Fibroblast of skin of left biceps (primary cell): ENCODE data around the gene NR2E3.
"Not testable (repeated sequence)": the region's sequence is repeated elsewhere in the genome, so short reads cannot be mapped to it uniquely, and the experiment has no call there.

Experiments
- DNase-seq, 2 experiments: peaks; one replicate each; pipeline ENCODE4 v3.0.0-alpha.2; 2013; ENCODE audit warnings: low read depth in 2 of 2

NR2E3 gene

DNA sequence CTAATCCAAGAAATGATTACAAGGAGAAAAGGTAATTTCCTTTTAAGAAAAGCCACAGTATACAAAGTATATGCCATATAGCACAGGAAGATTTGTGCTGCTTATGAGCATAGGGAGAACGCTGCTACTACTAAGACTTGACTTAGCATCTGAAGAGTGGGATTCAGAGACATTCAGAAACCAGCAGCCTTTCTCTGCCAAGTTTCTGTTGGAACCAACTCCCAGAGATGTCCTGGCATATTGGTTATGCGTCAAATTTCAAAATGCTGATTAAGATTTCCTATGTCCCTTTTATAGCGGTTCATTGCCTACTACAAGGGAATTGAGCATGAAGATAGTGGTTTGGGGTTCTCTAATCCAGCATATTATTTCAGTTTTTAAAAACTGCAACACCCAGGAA, 4.9 kb downstream of the NR2E3 start:
- no peak for DNase-seq

DNA sequence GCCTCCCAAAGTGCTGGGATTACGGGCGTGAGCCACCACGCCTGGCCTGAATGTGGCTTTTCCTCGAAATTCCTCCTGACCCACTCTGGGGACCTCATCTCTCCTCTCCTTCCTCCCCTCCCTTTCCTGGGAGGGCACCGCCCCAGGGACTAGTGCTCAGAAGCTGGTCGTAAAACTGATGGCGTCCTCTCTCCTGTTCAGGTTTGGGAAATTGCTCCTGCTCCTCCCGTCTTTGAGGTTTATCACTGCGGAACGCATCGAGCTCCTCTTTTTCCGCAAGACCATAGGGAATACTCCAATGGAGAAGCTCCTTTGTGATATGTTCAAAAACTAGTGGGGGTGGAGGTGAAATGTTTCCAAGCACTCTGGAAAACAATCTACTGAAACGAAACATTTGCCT, 7.0 kb downstream of the NR2E3 start:
- DNase-seq = no peak

DNA sequence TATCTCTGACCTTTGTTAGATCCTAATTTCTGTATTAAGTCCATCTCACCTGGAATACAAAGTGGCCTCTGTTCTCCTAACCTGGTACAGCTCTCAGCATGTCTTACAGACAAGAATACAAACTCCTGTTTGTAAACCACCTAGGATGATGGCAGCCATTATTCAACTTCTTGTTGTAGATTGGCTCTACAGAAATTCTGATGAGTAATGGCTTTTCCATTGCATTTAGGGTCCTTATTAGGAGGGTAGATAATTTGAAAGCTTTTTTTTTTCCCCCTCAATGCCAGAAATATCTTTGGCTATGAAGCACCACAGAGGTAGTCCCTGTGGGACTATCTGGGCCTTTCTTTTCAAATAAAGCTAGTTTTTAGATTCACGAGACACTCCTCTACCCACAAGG, 9.8 kb downstream of the NR2E3 start:
- DNase-seq = no peak

- DNase-seq = no peak
Observed at GRCh38 chr15:71821547-71822129, 11.3 kb downstream of the NR2E3 start.

GRCh38 chr15:71822890-71823630, 12.7 kb downstream of the NR2E3 start:
- DNase-seq = no peak

GRCh38 chr15:71823801-71824200, 13.4 kb downstream of the NR2E3 start:
- DNase-seq = no peak

DNA sequence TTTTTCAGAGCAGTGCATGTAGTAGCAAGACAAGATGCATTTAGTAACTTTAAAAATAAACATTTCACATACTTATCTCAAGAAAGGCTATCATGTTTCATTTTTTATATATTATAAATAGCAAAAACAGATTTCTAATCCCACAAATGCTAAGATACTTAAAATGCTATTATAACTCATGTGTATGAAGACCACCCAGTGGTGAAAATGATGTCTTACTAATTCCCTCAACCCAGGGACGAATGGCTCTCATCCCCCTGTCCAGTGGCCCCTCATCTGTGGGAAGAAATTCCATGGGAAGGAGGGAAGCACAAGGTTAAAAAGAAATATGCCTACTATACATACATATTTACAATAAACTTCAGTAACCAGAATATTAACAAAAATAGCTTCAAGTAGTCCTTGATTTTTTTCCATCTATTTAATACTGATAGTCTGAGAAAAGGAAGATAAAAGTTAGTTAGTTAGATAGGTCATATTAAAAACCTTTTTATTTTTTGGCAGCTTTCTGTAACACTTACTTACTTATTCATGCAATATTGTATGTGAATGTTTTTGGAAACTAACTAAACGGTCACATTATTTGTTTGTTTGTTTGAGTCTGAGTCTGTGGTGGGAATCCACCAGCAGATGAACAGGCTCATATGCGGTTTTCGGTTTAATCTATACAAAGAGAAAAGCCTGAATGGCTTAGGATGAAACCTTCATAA, 14.8 kb downstream of the NR2E3 start:
- no peak for DNase-seq

GRCh38 chr15:71826196-71826595, 15.8 kb downstream of the NR2E3 start:
- no peak for DNase-seq

DNA sequence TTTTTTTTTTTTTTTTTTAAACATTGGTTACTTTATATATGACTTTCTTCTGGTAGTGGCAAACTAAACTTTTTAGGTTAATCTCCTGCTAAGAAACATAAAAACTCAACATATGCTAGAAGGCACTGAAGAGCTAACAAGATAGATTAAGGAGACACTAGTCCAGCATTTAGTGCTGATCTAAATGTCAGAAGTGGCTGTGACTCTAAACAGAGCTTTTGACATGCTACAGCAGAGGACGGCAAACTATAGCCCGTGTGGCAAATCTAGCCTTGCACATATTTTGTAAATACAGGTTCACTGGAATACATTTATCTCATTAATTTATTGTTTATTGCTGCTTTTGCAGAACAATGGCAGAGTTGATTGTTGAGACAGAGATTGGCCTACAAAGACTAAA, 20.6 kb downstream of the NR2E3 start:
- no peak for DNase-seq

DNA sequence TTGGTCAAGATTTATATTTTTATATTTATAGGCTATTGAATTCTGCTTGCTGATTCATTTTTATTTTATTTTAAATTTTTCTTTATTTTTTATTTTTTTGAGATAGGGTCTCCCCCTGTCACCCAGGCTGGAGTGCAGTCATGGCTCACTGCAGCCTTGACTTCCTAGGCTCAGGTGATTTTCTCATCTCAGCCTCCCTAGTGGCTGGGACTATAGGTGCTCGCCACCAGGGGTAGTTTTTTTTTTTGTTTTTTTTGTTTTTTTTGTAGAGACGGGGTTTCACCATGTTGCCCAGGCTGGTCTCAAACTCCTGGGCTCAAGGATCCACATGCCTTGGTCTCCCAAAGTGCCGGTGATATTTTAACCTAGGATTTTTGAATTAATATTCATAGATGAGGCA, 31.2 kb downstream of the NR2E3 start:
- no peak for DNase-seq

DNA sequence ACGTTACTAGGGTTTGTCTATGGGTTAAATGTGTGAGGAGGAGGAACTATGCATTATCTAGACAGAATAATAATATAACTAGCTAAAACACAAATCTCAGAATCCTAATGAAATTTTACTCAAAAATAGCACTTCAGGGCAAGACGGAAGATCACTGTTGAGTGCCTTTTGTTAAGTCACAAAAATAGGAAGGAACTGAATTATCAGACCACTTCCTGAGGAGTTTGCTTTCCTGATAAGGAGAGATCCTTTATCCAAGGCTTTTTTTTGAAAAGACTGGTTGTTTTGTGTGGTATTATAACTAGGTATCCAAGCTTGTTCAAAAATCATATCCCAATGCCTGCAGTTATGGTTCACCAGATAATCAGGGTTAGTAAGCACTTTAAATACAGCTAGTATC, 34.6 kb downstream of the NR2E3 start:
- DNase-seq = no peak

DNA sequence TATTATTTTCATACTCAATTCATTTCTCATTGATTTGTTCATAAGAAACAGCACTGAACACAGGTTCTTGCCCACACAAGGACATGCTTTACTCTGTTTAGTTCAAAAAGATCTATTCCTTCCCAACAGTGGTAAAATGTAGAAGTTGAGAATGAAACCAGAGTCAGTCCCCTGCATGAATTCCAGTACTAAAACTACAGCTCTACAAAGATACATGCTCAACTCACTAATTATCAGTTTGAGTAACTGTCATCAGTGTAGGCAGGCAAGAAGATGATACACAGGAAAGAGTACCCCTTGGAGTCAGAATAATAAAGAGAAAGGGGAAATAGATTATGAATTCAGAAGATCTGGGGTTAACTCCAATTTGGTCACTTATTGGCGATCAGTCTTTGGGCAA, 43.2 kb downstream of the NR2E3 start:
- no peak for DNase-seq

- not testable (repeated sequence) for DNase-seq
Observed at GRCh38 chr15:71858232-71858631, 47.9 kb downstream of the NR2E3 start.
